Muscle layer of colon (tissue), 2 donors: ENCODE measurements around the gene KMT5B.

Experiments used
- H3K27ac ChIP-seq: one replicate; pipeline ENCODE4 v1.7.0; 2013; ENCODE audit warnings: low read depth, mild to moderate bottlenecking, low read length, moderate library complexity
- H3K27me3 ChIP-seq, 2 donors: one replicate each; pipeline ENCODE4 v1.7.0; 2013; ENCODE audit warnings: low read length in 2 of 2, mild to moderate bottlenecking in 2 of 2; ENCODE audit not compliant: insufficient read depth in 2 of 2, control insufficient read depth in 1 of 2
- H3K36me3 ChIP-seq: one replicate; pipeline ENCODE4 v1.7.0; 2013; ENCODE audit warnings: mild to moderate bottlenecking, low read length; ENCODE audit not compliant: insufficient read depth
- H3K4me1 ChIP-seq: one replicate; pipeline ENCODE4 v1.7.0; 2013; ENCODE audit warnings: mild to moderate bottlenecking, low read length; ENCODE audit not compliant: insufficient read depth
- H3K4me3 ChIP-seq, 2 donors: one replicate each; pipeline ENCODE4 v1.7.0; 2013; ENCODE audit warnings: low read length in 2 of 2, low read depth in 1 of 2, mild to moderate bottlenecking in 1 of 2, moderate library complexity in 1 of 2
- H3K9ac ChIP-seq: one replicate; pipeline ENCODE4 v1.7.0; 2013; ENCODE audit warnings: low read length
- H3K9me3 ChIP-seq: one replicate; pipeline ENCODE4 v1.7.0; 2013; ENCODE audit warnings: mild to moderate bottlenecking, low read length
- donor health status: abdominal sarcoma.
- donor health status: Adenocarcinoma of cecum.

The KMT5B gene

DNA sequence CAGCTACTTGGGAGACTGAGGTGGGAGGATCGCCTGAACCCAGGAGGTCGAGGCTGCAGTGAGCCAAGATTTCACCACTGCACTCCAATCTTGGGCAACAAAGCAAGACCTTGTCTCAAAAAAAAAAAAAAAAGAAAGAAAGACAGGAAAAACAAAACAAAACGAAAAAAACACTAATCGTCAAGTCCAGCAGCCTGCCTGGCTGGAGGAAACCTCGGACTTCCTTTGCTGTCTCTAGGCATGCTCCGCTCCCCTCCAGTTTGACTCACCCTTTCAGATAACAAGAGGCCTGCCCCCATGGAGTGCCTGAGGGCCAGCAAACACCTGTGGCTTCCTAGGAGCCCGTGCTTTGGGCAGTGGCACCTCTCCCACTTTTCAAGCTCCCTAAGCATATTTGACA lies 63.1 kb downstream of the KMT5B start:
- Histone ChIP-seq H3K9me3 (no peaks in the 10 kb centered on the region), H3K9ac (no peak overlapping the region), H3K27ac (no peak overlapping the region), H3K27me3 (no peaks in the 10 kb centered on the region), H3K4me1 (peaks cover 12% of the 10 kb centered on the region), H3K4me3 (no peak overlapping the region), H3K36me3 (peaks cover 1% of the 10 kb centered on the region)

DNA sequence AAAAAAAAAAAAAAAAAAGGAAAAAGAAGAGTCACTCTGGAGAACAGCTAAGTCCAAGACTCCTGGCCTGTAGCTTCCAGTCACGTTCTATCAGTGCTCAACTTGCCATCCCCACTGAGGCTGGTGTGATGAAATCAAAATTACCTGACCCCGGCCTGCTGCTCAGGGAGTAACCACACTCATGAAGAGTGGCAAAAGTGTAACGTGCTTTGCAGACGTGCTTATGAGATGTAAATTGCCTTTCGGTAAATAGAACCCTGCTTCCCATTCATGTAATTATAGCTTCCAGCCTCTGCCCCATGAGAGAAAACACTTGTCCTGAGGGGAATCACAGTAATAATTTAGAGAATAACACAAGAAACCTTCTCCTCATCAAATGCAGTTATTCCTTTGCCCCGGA lies 63.7 kb downstream of the KMT5B start:
- H3K4me1 ChIP-seq, result peaks cover 12% of the 10 kb centered on the region
- H3K36me3 ChIP-seq, result no peaks in the 10 kb centered on the region
- H3K4me3 ChIP-seq, result no peak overlapping the region
- H3K27ac ChIP-seq, result no peak overlapping the region
- H3K27me3 ChIP-seq, result no peaks in the 10 kb centered on the region
- H3K9ac ChIP-seq, result no peak overlapping the region
- H3K9me3 ChIP-seq, result no peaks in the 10 kb centered on the region

DNA sequence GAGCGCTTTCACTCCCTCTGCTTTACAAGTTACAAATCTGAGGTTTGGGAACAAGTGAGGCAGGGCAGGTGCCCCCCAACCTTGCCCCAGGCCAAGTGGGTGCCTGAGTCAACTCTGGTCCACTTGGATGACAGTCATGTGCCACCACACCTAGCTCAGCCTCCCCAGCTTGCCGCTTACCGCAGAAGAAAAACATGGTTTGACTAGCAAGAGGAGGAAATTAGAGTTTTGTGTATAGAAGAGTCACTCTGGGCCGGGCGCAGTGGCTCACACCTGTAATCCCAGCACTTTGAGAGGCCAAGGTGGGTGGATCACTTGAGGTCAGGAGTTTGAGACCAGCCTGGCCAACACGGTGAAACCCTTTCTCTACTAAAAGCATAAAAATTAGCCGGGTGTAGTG lies 64.2 kb downstream of the KMT5B start:
- Histone ChIP-seq H3K27me3 (no peaks in the 10 kb centered on the region), H3K4me1 (peaks cover 12% of the 10 kb centered on the region), H3K9me3 (no peaks in the 10 kb centered on the region), H3K4me3 (no peak overlapping the region), H3K27ac (no peak overlapping the region), H3K9ac (no peak overlapping the region), H3K36me3 (no peaks in the 10 kb centered on the region)

- H3K4me1 ChIP-seq, result peaks cover 12% of the 10 kb centered on the region
- no peaks in the 10 kb centered on the region for H3K9me3 ChIP-seq
- no peaks in the 10 kb centered on the region for H3K27me3 ChIP-seq
- H3K9ac ChIP-seq, result no peak overlapping the region
- H3K36me3 ChIP-seq, result no peaks in the 10 kb centered on the region
- no peak overlapping the region for H3K4me3 ChIP-seq
- H3K27ac ChIP-seq, result no peak overlapping the region
Observed at GRCh38 chr11:68148071-68148805, 64.9 kb downstream of the KMT5B start.

DNA sequence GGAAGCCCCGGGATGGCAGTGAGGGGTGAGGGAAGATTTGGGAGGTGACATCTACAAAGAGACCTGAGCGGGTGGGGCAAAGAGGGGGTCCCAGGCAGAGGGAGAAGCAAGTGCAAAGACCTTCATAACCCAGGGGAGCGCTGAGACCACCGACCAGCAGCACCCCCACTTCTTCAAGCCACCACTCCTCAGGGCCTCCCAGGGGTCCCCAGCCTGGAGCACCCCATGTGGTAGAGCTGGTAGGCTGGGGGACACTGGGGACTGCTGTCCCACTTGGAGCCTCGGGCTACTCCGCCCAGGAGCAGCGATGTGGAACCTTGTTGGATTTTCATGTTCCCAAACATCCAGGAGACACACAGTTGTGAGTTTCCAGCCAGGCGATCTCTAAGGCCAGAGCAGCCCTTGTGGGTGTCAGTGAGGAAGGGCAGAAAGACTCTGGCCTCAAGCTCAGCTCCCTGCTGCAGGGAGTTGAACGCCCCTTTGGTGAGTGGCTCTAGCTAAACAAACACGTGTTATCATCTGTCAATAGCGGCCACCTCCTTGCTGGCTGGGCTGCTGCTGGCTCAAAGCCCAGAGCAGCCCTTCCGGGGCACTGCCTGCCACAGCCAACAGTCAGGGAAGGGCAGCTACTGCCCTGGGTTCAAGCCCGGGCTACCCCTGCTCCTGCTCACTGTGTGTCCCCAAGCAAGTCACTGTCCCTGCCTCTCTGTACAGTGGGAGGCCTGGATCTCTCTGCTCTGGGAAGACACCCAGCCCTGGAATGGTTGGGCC lies 66.2 kb downstream of the KMT5B start:
- Histone ChIP-seq H3K27me3 (no peaks in the 10 kb centered on the region), H3K27ac (no peak overlapping the region), H3K9ac (no peak overlapping the region), H3K4me1 (peaks cover 12% of the 10 kb centered on the region), H3K4me3 (no peak overlapping the region), H3K36me3 (no peaks in the 10 kb centered on the region), H3K9me3 (no peaks in the 10 kb centered on the region)

- no peaks in the 10 kb centered on the region for H3K9me3 ChIP-seq
- H3K36me3 ChIP-seq, result no peaks in the 10 kb centered on the region
- H3K27me3 ChIP-seq, result no peaks in the 10 kb centered on the region
- H3K27ac ChIP-seq, result no peak overlapping the region
- no peak overlapping the region for H3K9ac ChIP-seq
- no peak overlapping the region for H3K4me3 ChIP-seq
- peaks cover 12% of the 10 kb centered on the region for H3K4me1 ChIP-seq
Observed at GRCh38 chr11:68146010-68146540, 67.0 kb downstream of the KMT5B start.

DNA sequence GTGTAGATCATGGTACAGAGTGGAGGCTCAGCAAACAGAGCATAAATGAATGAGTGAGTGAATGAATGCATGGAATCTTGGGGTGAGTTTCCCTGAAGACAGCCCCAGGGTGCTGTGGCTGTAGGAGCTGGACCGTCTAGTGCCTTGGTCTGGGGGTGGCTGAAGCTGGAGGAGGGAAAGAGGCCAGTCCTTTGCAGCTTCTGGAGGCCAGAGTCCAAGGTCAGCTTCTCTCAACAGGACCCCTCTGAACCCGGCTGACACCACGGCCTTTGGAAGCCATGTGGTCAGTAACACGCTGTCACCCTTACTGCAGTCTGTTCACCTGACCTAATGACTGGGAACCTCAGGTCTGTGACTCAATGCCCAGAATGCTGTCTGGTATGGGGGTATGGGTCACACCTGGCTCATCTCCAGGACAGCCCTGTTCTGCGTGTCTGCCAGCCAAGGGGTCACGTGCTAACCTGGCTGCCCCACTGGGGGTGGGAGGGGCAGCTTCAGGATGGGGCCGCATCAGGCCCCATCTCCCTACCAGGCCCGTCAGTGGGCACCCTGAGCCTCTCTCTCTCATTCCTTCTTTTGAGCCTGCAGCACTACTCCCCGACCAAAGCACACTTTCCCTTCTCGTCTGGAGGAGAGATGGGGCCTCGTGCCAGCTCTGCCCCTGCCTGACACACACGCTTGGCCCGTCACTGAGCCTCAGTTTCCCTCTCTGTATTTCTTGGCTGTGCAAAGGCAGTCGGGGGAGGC lies 67.8 kb downstream of the KMT5B start:
- no peak overlapping the region for H3K27ac ChIP-seq
- H3K9me3 ChIP-seq, result no peaks in the 10 kb centered on the region
- no peaks in the 10 kb centered on the region for H3K27me3 ChIP-seq
- H3K4me1 ChIP-seq, result peaks cover 12% of the 10 kb centered on the region
- no peak overlapping the region for H3K9ac ChIP-seq
- H3K36me3 ChIP-seq, result no peaks in the 10 kb centered on the region
- no peak overlapping the region for H3K4me3 ChIP-seq

GRCh38 chr11:68143310-68143689 lies 69.8 kb downstream of the KMT5B start:
- Histone ChIP-seq H3K9me3 (no peaks in the 10 kb centered on the region), H3K27me3 (no peaks in the 10 kb centered on the region), H3K36me3 (no peaks in the 10 kb centered on the region), H3K4me3 (no peak overlapping the region), H3K27ac (no peak overlapping the region), H3K9ac (no peak overlapping the region), H3K4me1 (peaks cover 15% of the 10 kb centered on the region)

DNA sequence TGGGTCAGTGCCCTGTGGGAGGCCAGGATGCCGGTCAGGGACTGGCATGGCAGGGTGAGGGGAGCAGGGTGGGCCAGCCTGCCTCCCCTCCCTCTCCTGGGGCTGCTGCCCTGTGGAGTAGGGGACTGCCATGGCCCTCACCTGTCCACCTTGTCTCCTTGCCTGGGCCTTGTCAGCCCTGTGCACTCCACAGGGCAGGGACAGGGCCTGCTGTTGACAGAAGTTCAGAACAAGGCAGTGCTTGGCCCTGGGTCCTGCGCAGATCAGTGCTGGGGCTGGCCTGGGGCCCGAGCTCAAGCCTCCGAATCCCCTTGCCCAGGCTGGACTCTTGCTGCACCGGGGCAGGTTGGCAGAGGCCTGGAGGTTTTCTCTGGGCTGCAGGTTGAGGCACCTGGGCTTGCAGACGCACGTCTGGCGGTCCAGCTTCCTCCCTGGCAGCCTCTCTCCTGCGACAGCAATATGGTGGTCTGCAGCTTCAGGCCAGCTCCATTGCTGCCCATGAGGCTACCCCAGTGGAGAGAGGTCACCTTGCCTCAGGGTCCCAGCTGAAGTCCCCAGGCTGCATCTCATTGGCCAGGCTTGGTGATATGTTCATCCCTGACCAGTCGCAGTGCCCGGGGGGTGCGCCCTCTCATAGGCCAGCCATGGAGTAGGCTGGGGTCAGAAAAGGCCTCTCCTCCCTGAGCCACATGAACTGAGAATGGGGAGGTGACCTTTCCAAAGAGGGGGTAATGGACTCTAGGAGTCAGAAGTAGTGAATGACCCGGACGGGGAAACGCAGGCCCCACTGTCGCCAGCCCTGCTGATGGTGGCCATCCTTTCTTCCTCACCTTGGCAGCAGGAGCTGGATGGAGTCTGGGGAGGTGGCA lies 70.4 kb downstream of the KMT5B start:
- no peaks in the 10 kb centered on the region for H3K9me3 ChIP-seq
- no peak overlapping the region for H3K27ac ChIP-seq
- no peaks in the 10 kb centered on the region for H3K27me3 ChIP-seq
- no peak overlapping the region for H3K9ac ChIP-seq
- H3K4me1 ChIP-seq, result peaks cover 16% of the 10 kb centered on the region
- no peak overlapping the region for H3K4me3 ChIP-seq
- no peaks in the 10 kb centered on the region for H3K36me3 ChIP-seq

- H3K27me3 ChIP-seq, result no peaks in the 10 kb centered on the region
- peaks cover 14% of the 10 kb centered on the region for H3K4me1 ChIP-seq
- H3K36me3 ChIP-seq, result no peaks in the 10 kb centered on the region
- H3K4me3 ChIP-seq, result no peak overlapping the region
- no peak overlapping the region for H3K27ac ChIP-seq
- no peak overlapping the region for H3K9ac ChIP-seq
- no peaks in the 10 kb centered on the region for H3K9me3 ChIP-seq
Observed at GRCh38 chr11:68142028-68142412, 71.1 kb downstream of the KMT5B start.
